ENCODE data around the gene BCAP31. TPM values are rescaled to one million over a fixed set of nuclear protein-coding genes. Genes with fewer than 3 reads are reported as not detected.

Gene BCAP31
- total RNA-seq, 1 donor from 2014 or later, result 219 TPM

GRCh38 chrX:153734871-153735270 is 10.7 kb upstream of the BCAP31 start:
- Histone ChIP-seq H3K9me3 (ENCODE audit: insufficient read depth, low read depth, low read length) (no peaks in the 10 kb centered on the region), H3K9ac (ENCODE audit: low read length) (no peak overlapping the region), H4K20me1 (ENCODE audit: insufficient read depth, low read length) (peaks cover 4% of the 10 kb centered on the region), H3K4me3 (ENCODE audit: insufficient read depth, low read depth, low read length) (no peak overlapping the region), H3K79me2 (ENCODE audit: insufficient read depth, low read length) (no peaks in the 10 kb centered on the region), H2AFZ (ENCODE audit: low read depth, low read length) (no peak overlapping the region), H3K36me3 (ENCODE audit: insufficient read depth, low read length) (no peaks in the 10 kb centered on the region), H3K4me2 (ENCODE audit: low read length) (no peak overlapping the region), H3K4me1 (ENCODE audit: insufficient read depth, low read length) (peaks cover 3% of the 10 kb centered on the region), H3K27ac (ENCODE audit: low read depth, low read length) (no peak overlapping the region), H3K27me3 (ENCODE audit: insufficient read depth, low read length) (no peaks in the 10 kb centered on the region)
- no peak overlapping the region for H3K27ac Mint-ChIP-seq (ENCODE audit: unreplicated experiment)
- no peaks in the 10 kb centered on the region for H3K27me3 Mint-ChIP-seq (ENCODE audit: low read depth, unreplicated experiment)
- DNase-seq (ENCODE audit: low read depth) (no peak), FAIRE-seq (no peak)
- H3K36me3 Mint-ChIP-seq (ENCODE audit: low read depth, unreplicated experiment), result peaks cover 17% of the 10 kb centered on the region
- TF ChIP-seq CTCF (IDR thresholded peaks at IDR 0.05; ENCODE audit: insufficient read depth, low read depth, low read length) (no peak), EZH2 (IDR thresholded peaks at IDR 0.05; ENCODE audit: insufficient read depth, low read length) (no peak)
- H3K9me3 Mint-ChIP-seq (ENCODE audit: unreplicated experiment), result no peaks in the 10 kb centered on the region
- no peak overlapping the region for H3K4me3 Mint-ChIP-seq (ENCODE audit: unreplicated experiment)
- H3K4me1 Mint-ChIP-seq (ENCODE audit: low read depth, unreplicated experiment), result no peaks in the 10 kb centered on the region

- Histone ChIP-seq H3K36me3 (ENCODE audit: insufficient read depth, low read length) (no peaks in the 10 kb centered on the region), H3K9me3 (ENCODE audit: insufficient read depth, low read depth, low read length) (no peaks in the 10 kb centered on the region), H3K4me1 (ENCODE audit: insufficient read depth, low read length) (peaks cover 3% of the 10 kb centered on the region), H3K9ac (ENCODE audit: low read length) (no peak overlapping the region), H3K4me2 (ENCODE audit: low read length) (no peak overlapping the region), H3K4me3 (ENCODE audit: insufficient read depth, low read depth, low read length) (no peak overlapping the region), H3K79me2 (ENCODE audit: insufficient read depth, low read length) (no peaks in the 10 kb centered on the region), H3K27ac (ENCODE audit: low read depth, low read length) (no peak overlapping the region), H2AFZ (ENCODE audit: low read depth, low read length) (no peak overlapping the region), H3K27me3 (ENCODE audit: insufficient read depth, low read length) (no peaks in the 10 kb centered on the region), H4K20me1 (ENCODE audit: insufficient read depth, low read length) (peaks cover 4% of the 10 kb centered on the region)
- H3K9me3 Mint-ChIP-seq (ENCODE audit: unreplicated experiment), result no peaks in the 10 kb centered on the region
- peaks cover 17% of the 10 kb centered on the region for H3K36me3 Mint-ChIP-seq (ENCODE audit: low read depth, unreplicated experiment)
- FAIRE-seq, result no peak
- no peak overlapping the region for H3K27ac Mint-ChIP-seq (ENCODE audit: unreplicated experiment)
- H3K4me1 Mint-ChIP-seq (ENCODE audit: low read depth, unreplicated experiment), result no peaks in the 10 kb centered on the region
- no peak overlapping the region for H3K4me3 Mint-ChIP-seq (ENCODE audit: unreplicated experiment)
- no peak for TF ChIP-seq EZH2 (IDR thresholded peaks at IDR 0.05; ENCODE audit: insufficient read depth, low read length)
- no peaks in the 10 kb centered on the region for H3K27me3 Mint-ChIP-seq (ENCODE audit: low read depth, unreplicated experiment)
- no peak for DNase-seq (ENCODE audit: low read depth)
Measured at GRCh38 chrX:153733651-153734240, 9.6 kb upstream of the BCAP31 start.

GRCh38 chrX:153732401-153732800 is 8.2 kb upstream of the BCAP31 start:
- H3K9me3 Mint-ChIP-seq (ENCODE audit: unreplicated experiment), result no peaks in the 10 kb centered on the region
- H3K4me1 Mint-ChIP-seq (ENCODE audit: low read depth, unreplicated experiment), result peaks cover 3% of the 10 kb centered on the region
- H3K4me1 ChIP-seq (ENCODE audit: insufficient read depth, low read length), result peaks cover 5% of the 10 kb centered on the region
- no peak overlapping the region for H3K9ac ChIP-seq (ENCODE audit: low read length)
- FAIRE-seq (no peak), DNase-seq (ENCODE audit: low read depth) (no peak)
- no peak overlapping the region for H3K27ac ChIP-seq (ENCODE audit: low read depth, low read length)
- no peaks in the 10 kb centered on the region for H3K36me3 ChIP-seq (ENCODE audit: insufficient read depth, low read length)
- no peak overlapping the region for H3K4me3 Mint-ChIP-seq (ENCODE audit: unreplicated experiment)
- H3K27me3 ChIP-seq (ENCODE audit: insufficient read depth, low read length), result no peaks in the 10 kb centered on the region
- no peaks in the 10 kb centered on the region for H3K27me3 Mint-ChIP-seq (ENCODE audit: low read depth, unreplicated experiment)
- no peak overlapping the region for H3K4me3 ChIP-seq (ENCODE audit: insufficient read depth, low read depth, low read length)
- no peaks in the 10 kb centered on the region for H3K79me2 ChIP-seq (ENCODE audit: insufficient read depth, low read length)
- peaks cover 4% of the 10 kb centered on the region for H4K20me1 ChIP-seq (ENCODE audit: insufficient read depth, low read length)
- no peaks in the 10 kb centered on the region for H3K9me3 ChIP-seq (ENCODE audit: insufficient read depth, low read depth, low read length)
- peaks cover 16% of the 10 kb centered on the region for H3K36me3 Mint-ChIP-seq (ENCODE audit: low read depth, unreplicated experiment)
- no peak for TF ChIP-seq EZH2 (IDR thresholded peaks at IDR 0.05; ENCODE audit: insufficient read depth, low read length)
- H3K27ac Mint-ChIP-seq (ENCODE audit: unreplicated experiment), result no peak overlapping the region
- no peak overlapping the region for H2AFZ ChIP-seq (ENCODE audit: low read depth, low read length)
- H3K4me2 ChIP-seq (ENCODE audit: low read length), result no peak overlapping the region

All from astrocyte (in vitro differentiated cells and primary cell).